Fibroblast of mammary gland (primary cell): Measurements from ENCODE around the gene UST.

ENCODE experiments used
- DNase-seq: peaks from one replicate; pipeline ENCODE4 v3.0.0-alpha.2; 2010; ENCODE audit warnings: low read depth
- H3K4me3 ChIP-seq: 2 replicates; pipeline ENCODE4 v1.5.1; 2011; ENCODE audit warnings: low read depth, mild to moderate bottlenecking, low read length, moderate library complexity; ENCODE audit not compliant: control insufficient read depth
- TF ChIP-seq, protein P1 (sequence below): conservative IDR thresholded peaks from 2 replicates; pipeline ENCODE4 v1.5.1; 2011; ENCODE audit warnings: low read depth, low read length, inconsistent platforms; ENCODE audit not compliant: control insufficient read depth, insufficient read depth

Gene UST

DNA sequence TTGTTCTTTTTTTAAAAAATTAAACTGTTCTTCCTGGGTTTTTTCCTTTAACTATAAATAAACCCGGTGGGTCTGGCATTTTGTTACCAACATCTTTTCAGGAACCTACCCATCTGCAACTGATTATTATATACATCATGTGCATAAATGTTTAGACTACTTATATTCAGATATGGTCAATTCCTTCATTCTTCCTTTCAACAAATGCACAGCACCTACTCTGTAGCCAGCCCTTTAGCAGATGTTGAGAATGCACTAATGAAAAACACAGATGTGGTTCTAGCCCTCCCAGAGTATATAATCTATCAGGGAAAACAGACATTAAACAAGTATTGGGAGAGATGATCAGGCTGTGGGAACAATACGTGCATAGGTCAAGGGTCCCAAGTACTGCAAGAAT, 237.1 kb downstream of the UST start:
- TF ChIP-seq, protein P1, sequence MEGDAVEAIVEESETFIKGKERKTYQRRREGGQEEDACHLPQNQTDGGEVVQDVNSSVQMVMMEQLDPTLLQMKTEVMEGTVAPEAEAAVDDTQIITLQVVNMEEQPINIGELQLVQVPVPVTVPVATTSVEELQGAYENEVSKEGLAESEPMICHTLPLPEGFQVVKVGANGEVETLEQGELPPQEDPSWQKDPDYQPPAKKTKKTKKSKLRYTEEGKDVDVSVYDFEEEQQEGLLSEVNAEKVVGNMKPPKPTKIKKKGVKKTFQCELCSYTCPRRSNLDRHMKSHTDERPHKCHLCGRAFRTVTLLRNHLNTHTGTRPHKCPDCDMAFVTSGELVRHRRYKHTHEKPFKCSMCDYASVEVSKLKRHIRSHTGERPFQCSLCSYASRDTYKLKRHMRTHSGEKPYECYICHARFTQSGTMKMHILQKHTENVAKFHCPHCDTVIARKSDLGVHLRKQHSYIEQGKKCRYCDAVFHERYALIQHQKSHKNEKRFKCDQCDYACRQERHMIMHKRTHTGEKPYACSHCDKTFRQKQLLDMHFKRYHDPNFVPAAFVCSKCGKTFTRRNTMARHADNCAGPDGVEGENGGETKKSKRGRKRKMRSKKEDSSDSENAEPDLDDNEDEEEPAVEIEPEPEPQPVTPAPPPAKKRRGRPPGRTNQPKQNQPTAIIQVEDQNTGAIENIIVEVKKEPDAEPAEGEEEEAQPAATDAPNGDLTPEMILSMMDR: no peak
- DNase-seq: no peak
- no peak overlapping the region for H3K4me3 ChIP-seq

DNA sequence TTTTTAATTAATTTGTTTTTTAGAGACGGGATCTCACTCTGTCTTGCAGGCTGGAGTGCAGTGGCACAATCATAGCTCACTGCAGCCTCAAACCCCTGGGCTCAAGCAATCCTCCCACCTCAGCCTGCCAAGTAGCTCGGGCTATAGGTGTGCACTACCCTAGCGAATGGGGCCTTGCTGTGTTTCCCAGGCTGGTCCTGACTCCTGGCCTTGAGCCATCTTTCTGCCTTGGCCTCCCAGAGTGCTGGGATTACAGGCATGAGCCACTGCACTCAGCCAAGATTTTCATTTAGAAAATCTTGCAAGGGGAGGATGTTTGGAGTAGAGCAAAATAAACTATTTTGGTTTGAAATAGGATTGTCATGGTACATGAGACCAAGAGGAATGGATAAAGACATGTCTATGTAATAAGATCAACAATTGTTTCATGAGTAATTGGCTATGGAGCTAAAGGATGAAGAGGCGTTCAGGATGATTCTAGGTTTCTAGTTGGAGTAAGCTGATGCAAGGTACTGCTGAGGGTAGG, 237.8 kb downstream of the UST start:
- H3K4me3 ChIP-seq: no peak overlapping the region
- TF ChIP-seq, protein P1: no peak
- no peak for DNase-seq

DNA sequence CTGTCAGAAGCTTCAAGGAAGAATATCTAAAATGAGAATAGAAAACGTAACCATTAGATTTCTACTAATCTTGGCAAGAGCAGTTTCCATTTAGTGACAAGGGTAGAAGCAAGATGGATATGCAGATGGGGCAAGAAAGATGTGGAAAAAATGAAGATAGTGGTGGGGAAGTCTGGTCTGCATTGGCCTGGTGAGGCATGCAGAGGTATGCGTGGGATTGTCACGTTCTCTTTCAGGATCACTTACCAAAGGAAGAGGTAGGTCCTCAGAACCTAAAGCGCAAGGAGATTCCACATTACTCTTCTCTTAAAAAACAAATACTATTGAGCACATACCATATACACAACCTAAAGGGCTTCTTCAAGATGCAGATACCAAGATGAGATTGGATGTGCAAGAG, 238.7 kb downstream of the UST start:
- no peak overlapping the region for H3K4me3 ChIP-seq
- no peak for DNase-seq
- TF ChIP-seq, protein P1: no peak

DNA sequence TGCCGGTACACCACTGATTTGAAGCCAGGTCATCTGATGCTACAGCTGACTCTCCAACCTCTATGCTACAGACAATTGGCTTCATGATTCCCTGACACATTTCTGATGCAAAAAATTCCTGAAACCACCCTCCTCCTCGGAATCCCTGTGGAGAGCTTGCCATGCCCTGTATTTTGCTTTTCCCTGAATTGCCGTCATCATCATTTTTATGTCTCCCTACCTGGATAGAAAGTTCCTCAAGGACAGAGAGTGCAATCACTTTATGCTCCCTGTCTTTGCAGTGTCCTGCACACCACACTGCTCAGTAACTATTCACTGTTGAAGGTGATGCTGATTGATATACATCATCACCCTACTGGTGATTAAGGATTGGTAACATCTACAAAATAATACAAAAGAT, 239.8 kb downstream of the UST start:
- H3K4me3 ChIP-seq: no peak overlapping the region
- no peak for DNase-seq
- TF ChIP-seq, protein P1: no peak

DNA sequence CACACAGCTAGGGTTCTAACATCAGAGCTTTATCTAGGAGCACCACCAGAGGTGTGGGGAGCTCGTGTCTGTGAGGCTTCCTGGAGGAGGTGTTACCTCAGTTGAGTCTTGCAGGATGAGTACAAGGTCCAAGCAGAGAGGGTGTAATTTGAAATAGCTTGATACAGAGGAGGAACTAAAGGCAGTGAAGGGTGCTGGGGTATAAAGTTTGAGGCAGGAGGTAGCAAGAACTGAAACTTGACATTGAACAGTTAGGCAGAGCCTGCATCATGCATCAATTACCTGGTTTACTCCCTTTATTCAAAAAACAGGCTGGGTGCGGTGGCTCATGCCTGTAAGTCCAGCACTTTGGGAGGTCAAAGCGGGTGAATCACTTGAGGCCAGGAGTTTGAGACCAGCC, 241.2 kb downstream of the UST start:
- no peak for DNase-seq
- no peak overlapping the region for H3K4me3 ChIP-seq
- TF ChIP-seq, protein P1: no peak

DNA sequence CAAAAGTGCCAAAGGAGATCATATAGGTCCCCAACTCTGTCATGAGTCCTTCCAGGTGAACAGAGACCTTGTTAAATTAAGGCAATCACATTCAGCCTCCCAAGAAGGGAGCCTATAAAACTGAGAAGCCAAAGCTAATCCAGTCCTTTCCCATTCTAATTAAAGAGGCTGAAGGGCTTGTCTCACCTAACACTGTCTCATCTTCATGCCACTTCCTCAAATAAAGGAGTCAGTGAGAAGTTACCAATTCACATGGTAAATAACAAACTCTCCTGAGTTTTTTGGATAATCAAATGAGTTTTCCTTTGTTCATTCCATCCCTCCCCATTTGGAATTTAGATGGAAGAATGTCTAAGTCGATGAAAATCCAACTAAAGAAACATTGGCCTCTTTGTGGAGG, 242.8 kb downstream of the UST start:
- TF ChIP-seq, protein P1: no peak
- no peak overlapping the region for H3K4me3 ChIP-seq
- no peak for DNase-seq

DNA sequence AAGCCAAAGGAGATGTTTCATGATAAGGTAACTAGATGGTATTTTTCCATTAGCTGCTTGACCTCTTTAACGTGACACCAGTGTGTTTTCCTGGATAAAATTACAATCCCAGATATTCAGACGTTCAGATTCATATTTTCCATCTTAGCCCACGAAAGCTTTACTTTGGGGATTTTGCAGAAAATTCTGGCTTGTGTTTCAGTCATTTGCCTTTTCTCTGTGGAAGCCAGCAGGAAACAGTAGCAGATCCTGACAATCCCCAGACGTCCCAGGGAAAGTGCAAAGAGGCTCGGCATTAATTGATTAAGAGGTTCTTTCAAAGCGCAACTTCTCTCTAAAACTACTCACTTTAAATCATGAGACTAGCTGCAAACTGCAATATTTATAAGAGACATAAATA, 243.6 kb downstream of the UST start:
- TF ChIP-seq, protein P1: no peak
- no peak for DNase-seq

More for the DNA sequence above, 243.6 kb downstream of the UST start:
- H3K4me3 ChIP-seq: no peak overlapping the region
